Sigmoid colon (tissue), 4 donors: Measurements from ENCODE around the gene C1QTNF6.

Experiments used
- CTCF ChIP-seq, 4 experiments: fragments of 450-650 bp in 3 of 4; fragments of 200-600 bp in 1 of 4; IDR thresholded peaks; one replicate each; pipeline ENCODE4 v1.5.1; 2016 to 2019; ENCODE audit warnings: antibody characterized with exemption in 4 of 4, mild to moderate bottlenecking in 3 of 4, moderate library complexity in 2 of 4
- POLR2A ChIP-seq, 2 donors: fragments of 450-650 bp; IDR thresholded peaks; one replicate each; pipeline ENCODE4 v1.6.1; 2016; ENCODE audit warnings: antibody characterized with exemption in 2 of 2, mild to moderate bottlenecking in 2 of 2, moderate library complexity in 2 of 2
- POLR2AphosphoS5 ChIP-seq, 4 donors: sonication (generic); formaldehyde crosslinking; IDR thresholded peaks; one replicate each; pipeline ENCODE4 v1.6.1; 2017; ENCODE audit warnings: antibody characterized with exemption in 4 of 4

GRCh38 chr22:37141971-37142370 is 46.1 kb downstream of the C1QTNF6 start:
- TF ChIP-seq CTCF (IDR thresholded peaks at IDR 0.05) (no peak), POLR2A (IDR thresholded peaks at IDR 0.05) (no peak), POLR2AphosphoS5 (IDR thresholded peaks at IDR 0.05) (no peak)
